GM21576 (cell line): Measurements from ENCODE around the gene NME3.

Experiments
- ATAC-seq: cut with Tn5 transposase; IDR thresholded peaks from one replicate; pipeline ENCODE4 v1.9.1; 2021; ENCODE audit warnings: mild to moderate bottlenecking, moderate library complexity; ENCODE audit not compliant: unreplicated experiment

Gene NME3

DNA sequence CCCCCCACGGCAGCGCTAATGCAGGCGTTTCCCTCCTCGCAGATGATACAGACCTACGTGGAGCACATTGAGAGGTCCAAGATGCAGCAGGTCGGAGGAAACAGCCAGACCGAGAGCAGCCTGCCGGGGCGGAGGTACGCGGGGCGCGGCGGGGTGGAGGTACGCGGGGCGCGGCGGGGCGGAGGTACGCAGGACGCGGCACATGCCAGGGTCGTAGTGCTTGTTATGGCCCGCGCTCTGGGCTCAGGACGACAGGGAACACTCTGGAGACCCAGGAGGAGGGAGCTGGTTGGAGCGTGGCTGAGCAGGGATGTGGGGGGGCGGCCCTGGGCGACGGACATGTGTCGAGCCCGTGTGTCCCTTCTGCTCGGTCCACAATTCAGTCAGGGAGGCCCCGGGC lies 41.9 kb downstream of the NME3 start:
- no peak for ATAC-seq

DNA sequence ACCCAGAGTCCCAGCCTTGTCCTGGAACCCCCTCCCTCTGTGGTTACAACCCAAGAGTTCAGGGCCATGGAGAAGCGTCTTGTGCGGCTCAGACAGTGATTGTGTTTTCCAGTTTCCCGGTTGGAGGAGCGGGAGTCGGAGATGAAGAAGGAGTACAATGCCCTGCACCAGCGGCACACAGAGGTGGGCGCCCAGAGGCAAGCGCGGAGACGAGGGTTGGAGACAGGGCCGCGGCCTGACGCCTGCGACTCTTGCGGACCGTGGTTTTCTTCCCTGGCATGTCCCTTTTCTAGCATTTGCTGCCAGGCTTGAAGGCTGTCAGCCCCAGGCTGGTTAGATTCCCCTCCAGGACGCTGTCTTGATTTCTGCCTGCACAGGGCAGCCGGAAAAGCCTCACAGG lies 42.3 kb downstream of the NME3 start:
- ATAC-seq, result no peak

DNA sequence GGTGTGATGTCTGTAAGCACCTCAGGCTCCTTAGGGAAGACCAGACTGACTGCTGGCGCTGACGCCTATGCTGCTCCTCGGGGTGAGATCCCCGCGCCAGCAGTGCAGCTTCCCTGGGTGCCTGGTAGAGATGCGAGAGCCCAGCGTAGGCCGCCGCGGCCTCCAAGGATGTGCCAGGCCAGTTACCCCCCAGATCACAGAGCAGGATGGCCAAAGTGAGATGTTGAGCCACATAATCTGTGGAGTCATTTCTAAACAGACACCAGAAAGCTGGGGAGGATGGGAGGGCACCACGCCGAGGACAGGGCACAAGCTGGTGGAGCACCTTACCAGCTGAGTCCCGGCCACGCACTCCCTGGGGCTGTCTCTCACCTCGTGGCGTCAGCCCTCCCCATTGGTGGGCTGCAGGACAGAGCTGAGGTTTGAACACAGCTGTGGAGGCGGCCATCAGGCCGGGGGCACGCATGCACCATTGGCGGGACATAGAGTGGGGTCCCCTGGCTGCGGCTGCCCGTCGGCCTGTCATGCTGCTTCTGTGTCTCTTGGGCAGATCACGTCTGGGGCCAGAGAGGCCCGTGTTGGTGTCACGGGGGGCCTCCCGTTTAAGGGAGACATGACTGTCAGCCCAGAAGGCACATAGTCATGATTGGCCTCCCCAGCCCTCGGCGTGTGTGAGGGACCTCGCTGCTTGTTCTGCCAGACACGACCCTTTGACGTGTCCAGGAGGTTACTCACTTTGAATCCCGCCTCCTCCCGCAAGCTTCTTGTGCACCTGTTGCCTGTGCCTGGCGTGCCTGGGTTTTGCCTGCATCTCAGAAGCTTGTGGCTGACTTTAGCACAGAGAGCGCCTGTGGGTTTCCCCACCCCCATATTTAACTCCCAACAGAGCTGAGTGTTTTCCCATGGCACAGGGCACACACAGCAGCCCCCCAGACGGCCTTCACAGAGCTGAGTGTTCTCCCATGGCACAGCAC lies 43.4 kb downstream of the NME3 start:
- no peak for ATAC-seq

DNA sequence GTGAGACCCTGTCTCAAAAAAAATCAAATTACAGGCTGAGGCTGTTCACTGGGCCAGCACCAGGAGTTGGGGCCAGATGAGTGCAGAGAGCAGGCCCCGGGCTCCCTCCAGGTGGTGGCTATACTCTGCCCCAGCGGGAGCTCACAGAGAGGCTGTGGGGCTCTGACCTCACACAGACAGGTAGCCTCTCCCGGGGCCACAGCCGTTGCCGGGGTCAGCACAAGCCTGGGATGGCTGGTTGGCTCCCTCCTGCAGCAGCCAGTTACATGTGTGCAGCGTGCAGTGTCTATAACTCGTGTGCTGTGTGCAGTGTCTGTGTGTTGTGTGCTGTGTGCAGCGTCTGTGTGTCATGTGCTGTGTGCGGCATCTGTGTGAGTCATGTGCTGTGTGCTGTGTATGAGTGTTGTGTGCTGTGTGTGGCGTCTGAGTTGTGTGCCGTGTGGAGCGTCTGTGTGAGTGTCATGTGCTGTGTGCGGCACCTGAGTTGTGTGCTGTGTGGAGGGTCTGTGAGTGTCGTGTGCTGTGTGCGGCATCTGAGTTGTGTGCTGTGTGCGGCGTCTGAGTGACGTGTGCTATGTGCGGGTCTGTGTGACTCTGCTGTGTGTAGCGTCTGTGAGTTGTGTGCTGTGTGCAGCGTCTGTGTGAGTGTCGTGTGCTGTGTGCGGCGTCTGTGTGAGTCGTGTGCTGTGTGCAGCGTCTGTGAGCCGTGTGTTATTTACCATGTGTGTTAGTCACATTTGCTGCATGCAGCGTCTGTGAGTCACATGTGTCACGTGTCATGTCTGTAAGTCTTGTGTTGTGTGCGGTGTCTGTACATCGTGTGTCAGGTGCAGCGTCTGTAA lies 44.5 kb downstream of the NME3 start:
- no peak for ATAC-seq

DNA sequence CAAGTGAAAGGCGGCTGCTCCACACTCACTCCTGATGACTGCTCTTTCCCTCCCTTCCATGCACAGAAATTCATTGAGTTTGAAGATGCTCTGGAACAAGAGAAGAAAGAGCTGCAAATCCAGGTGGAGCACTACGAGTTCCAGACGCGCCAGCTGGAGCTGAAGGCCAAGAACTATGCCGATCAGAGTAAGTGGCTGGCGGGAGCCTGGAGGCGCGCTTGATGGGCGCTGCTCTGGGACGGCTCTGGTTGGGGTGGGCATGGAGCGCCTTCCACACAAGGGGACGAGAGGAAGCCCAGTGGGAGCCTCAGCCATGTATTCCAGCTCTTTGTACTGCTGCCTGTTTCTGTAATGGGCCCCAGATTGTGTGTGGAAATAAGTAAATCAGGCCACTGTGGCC lies 46.9 kb downstream of the NME3 start:
- no peak for ATAC-seq

DNA sequence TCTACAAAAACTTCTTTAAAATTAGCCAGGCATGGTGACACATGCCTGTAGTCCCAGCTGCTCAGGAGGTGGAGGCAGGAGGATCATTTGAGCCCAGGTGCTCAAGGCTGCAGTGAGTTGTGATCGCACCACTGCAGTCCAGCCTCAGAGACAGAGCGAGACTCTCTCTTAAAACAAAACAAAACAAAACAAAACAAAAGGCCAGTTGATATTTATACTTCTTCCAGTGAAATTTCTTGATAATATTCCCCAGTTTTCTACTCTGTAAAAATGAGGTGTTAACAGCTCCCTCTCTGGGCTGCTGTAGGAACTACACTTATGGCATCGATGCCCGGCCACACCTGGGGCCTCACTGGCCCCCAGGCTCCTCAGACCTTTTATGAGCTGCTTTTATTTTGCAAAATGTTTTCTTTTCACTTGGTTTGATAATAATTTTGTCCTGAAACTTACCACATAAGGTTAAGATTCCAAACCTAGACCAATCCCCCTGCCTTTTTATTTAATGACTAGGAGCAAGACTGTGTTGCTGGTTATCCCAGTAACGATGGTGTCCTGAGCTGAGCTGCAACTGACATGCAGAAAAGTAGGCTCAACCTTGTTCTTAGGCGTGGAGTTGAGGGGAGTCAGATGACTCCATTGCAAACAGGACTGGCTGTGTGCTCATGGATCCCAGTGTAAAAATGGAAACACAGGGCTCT lies 47.7 kb downstream of the NME3 start:
- ATAC-seq, result no peak

DNA sequence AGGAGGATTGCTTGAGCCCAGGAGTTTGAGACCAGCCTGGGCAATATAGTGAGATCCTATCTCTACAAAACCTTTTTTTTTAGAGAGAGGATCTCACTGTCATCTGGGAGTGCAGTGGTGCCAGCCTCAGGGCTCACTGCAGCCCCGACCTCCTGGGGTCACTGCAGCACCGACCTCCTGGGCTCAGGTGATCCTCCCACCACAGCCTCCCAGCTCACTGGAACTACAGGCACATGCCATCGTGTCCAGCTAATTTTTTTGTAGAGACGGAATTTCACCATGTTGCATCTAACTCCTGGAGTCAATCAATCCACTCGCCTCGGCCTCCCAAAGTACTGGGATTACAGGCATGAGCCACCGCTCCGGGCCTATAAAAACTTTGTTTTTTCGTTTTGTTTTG lies 50.0 kb downstream of the NME3 start:
- no peak for ATAC-seq
